Stomach (tissue), 4 donors: ENCODE results near the gene WDR48.

Experiments used
- POLR2A ChIP-seq, 4 donors: fragments of 450-650 bp; IDR thresholded peaks; one replicate each; pipeline ENCODE4 v1.6.1; 2016; ENCODE audit warnings: antibody characterized with exemption in 4 of 4, control low read depth in 2 of 4, mild to moderate bottlenecking in 1 of 4, moderate library complexity in 1 of 4
- POLR2AphosphoS5 ChIP-seq, 3 donors: sonication (generic); formaldehyde crosslinking; IDR thresholded peaks; one replicate each; pipeline ENCODE4 v1.6.1; 2016; ENCODE audit warnings: antibody characterized with exemption in 3 of 3
- TF ChIP-seq, protein P1 (sequence below), 7 experiments: fragments of 450-650 bp in 4 of 7; fragments of 200-600 bp in 3 of 7; sonication (generic) in 3 of 7; IDR thresholded peaks; one replicate each; pipeline ENCODE4 v1.5.1; 2016 to 2019; ENCODE audit warnings: antibody characterized with exemption in 7 of 7, control low read depth in 2 of 7, mild to moderate bottlenecking in 1 of 7

DNA sequence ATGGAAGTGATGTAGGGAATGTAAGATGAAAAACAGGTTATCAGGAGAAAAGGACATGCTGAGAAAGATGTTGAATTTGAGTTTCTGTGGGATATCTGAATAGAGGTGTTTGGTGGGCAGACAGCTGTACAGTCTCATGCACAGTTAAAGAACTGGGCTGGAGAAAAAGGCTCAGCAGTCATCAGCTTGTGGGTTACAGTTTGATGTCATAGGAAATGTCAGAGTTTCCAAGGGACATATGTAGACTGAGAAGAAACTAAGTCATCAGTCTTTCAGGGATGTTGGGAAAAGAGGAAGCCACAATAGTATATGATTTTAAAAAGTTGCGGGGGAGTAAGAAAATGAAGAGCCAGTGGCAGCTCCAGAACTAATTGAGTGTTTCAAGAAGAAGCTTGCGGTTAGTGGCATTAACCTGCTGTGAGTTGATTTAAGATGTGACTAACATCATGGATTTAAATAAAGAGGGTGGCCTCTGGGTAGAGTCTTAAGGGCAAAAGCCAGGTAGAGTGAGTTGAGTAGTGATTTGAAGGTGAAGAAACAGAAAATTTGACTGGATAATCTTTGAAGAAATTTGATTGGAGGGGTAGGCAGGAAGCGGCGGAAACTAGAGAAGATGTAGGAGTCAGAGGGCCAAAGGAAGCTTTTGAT lies 31.0 kb downstream of the WDR48 start:
- TF ChIP-seq, protein P1, sequence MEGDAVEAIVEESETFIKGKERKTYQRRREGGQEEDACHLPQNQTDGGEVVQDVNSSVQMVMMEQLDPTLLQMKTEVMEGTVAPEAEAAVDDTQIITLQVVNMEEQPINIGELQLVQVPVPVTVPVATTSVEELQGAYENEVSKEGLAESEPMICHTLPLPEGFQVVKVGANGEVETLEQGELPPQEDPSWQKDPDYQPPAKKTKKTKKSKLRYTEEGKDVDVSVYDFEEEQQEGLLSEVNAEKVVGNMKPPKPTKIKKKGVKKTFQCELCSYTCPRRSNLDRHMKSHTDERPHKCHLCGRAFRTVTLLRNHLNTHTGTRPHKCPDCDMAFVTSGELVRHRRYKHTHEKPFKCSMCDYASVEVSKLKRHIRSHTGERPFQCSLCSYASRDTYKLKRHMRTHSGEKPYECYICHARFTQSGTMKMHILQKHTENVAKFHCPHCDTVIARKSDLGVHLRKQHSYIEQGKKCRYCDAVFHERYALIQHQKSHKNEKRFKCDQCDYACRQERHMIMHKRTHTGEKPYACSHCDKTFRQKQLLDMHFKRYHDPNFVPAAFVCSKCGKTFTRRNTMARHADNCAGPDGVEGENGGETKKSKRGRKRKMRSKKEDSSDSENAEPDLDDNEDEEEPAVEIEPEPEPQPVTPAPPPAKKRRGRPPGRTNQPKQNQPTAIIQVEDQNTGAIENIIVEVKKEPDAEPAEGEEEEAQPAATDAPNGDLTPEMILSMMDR (IDR thresholded peaks at IDR 0.05), result no peak
- TF ChIP-seq POLR2A (IDR thresholded peaks at IDR 0.05), result no peak
- TF ChIP-seq POLR2AphosphoS5 (IDR thresholded peaks at IDR 0.05), result no peak
